ENCODE data around the gene LRRC8A. TPM values are rescaled to one million over a fixed set of nuclear protein-coding genes. Genes with fewer than 3 reads are reported as not detected.

Gene LRRC8A
- total RNA-seq, 1 donor = 38.0 TPM

GRCh38 chr9:128891321-128892220 lies 9.6 kb downstream of the LRRC8A start:
- peak overlapping the region; percentile 76 for H3K4me2 ChIP-seq (ENCODE audit: insufficient read depth, low read length)
- H2AFZ ChIP-seq (ENCODE audit: low read length) = no peak overlapping the region
- no peak overlapping the region for H3K4me3 ChIP-seq (ENCODE audit: insufficient read depth, low read length)
- peaks cover 78% of the 10 kb centered on the region for H3K79me2 ChIP-seq (ENCODE audit: insufficient read depth, low read length)
- peak; percentile 45 for DNase-seq (ENCODE audit: insufficient read length, low spot score, missing footprints)
- TF ChIP-seq CTCF (IDR thresholded peaks at IDR 0.05; ENCODE audit: extremely low read depth, low read depth, low read length) = no peak
- peak overlapping the region; percentile 37 for H3K27ac ChIP-seq (ENCODE audit: low read depth, low read length)
- peaks cover 21% of the 10 kb centered on the region for H4K20me1 ChIP-seq (ENCODE audit: insufficient read depth, low read length)
- no peaks in the 10 kb centered on the region for H3K9me3 ChIP-seq (ENCODE audit: low read depth, low read length)
- peaks cover 35% of the 10 kb centered on the region for H3K4me1 ChIP-seq (ENCODE audit: insufficient read depth, low read length)
- no peaks in the 10 kb centered on the region for H3K27me3 ChIP-seq (ENCODE audit: insufficient read depth, low read length)
- peaks cover 45% of the 10 kb centered on the region for H3K36me3 ChIP-seq (ENCODE audit: insufficient read depth, low read length)

- Histone ChIP-seq H3K4me3 (ENCODE audit: insufficient read depth, low read length) (peak overlapping the region; percentile 50), H3K36me3 (ENCODE audit: insufficient read depth, low read length) (peaks cover 43% of the 10 kb centered on the region), H3K27me3 (ENCODE audit: insufficient read depth, low read length) (no peaks in the 10 kb centered on the region), H3K79me2 (ENCODE audit: insufficient read depth, low read length) (peaks cover 71% of the 10 kb centered on the region), H3K9me3 (ENCODE audit: low read depth, low read length) (no peaks in the 10 kb centered on the region), H4K20me1 (ENCODE audit: insufficient read depth, low read length) (peaks cover 18% of the 10 kb centered on the region), H3K27ac (ENCODE audit: low read depth, low read length) (peak overlapping the region; percentile 72), H3K4me1 (ENCODE audit: insufficient read depth, low read length) (peaks cover 35% of the 10 kb centered on the region), H2AFZ (ENCODE audit: low read length) (peak overlapping the region; percentile 60), H3K4me2 (ENCODE audit: insufficient read depth, low read length) (peak overlapping the region; percentile 76)
- TF ChIP-seq CTCF (IDR thresholded peaks at IDR 0.05; ENCODE audit: extremely low read depth, low read depth, low read length) = no peak
- peak; percentile 99 for DNase-seq (ENCODE audit: insufficient read length, low spot score, missing footprints)
Measured at GRCh38 chr9:128892221-128892921, 10.4 kb downstream of the LRRC8A start.

- Histone ChIP-seq H4K20me1 (ENCODE audit: insufficient read depth, low read length) (peaks cover 15% of the 10 kb centered on the region), H3K4me3 (ENCODE audit: insufficient read depth, low read length) (no peak overlapping the region), H3K36me3 (ENCODE audit: insufficient read depth, low read length) (peaks cover 43% of the 10 kb centered on the region), H3K4me2 (ENCODE audit: insufficient read depth, low read length) (no peak overlapping the region), H3K27me3 (ENCODE audit: insufficient read depth, low read length) (no peaks in the 10 kb centered on the region), H3K27ac (ENCODE audit: low read depth, low read length) (peak overlapping the region; percentile 72), H2AFZ (ENCODE audit: low read length) (no peak overlapping the region), H3K4me1 (ENCODE audit: insufficient read depth, low read length) (peaks cover 29% of the 10 kb centered on the region), H3K79me2 (ENCODE audit: insufficient read depth, low read length) (peaks cover 67% of the 10 kb centered on the region), H3K9me3 (ENCODE audit: low read depth, low read length) (no peaks in the 10 kb centered on the region)
- TF ChIP-seq CTCF (IDR thresholded peaks at IDR 0.05; ENCODE audit: extremely low read depth, low read depth, low read length) = no peak
- DNase-seq (ENCODE audit: insufficient read length, low spot score, missing footprints) = peak; percentile 15
Measured at GRCh38 chr9:128893354-128893753, 11.4 kb downstream of the LRRC8A start.

- TF ChIP-seq CTCF (IDR thresholded peaks at IDR 0.05; ENCODE audit: extremely low read depth, low read depth, low read length) = no peak
- H4K20me1 ChIP-seq (ENCODE audit: insufficient read depth, low read length) = peaks cover 9% of the 10 kb centered on the region
- H3K36me3 ChIP-seq (ENCODE audit: insufficient read depth, low read length) = peaks cover 46% of the 10 kb centered on the region
- H3K9me3 ChIP-seq (ENCODE audit: low read depth, low read length) = no peaks in the 10 kb centered on the region
- no peak overlapping the region for H3K4me2 ChIP-seq (ENCODE audit: insufficient read depth, low read length)
- H3K79me2 ChIP-seq (ENCODE audit: insufficient read depth, low read length) = peaks cover 69% of the 10 kb centered on the region
- no peaks in the 10 kb centered on the region for H3K27me3 ChIP-seq (ENCODE audit: insufficient read depth, low read length)
- H2AFZ ChIP-seq (ENCODE audit: low read length) = no peak overlapping the region
- no peak overlapping the region for H3K27ac ChIP-seq (ENCODE audit: low read depth, low read length)
- peaks cover 31% of the 10 kb centered on the region for H3K4me1 ChIP-seq (ENCODE audit: insufficient read depth, low read length)
- DNase-seq (ENCODE audit: insufficient read length, low spot score, missing footprints) = no peak
- H3K4me3 ChIP-seq (ENCODE audit: insufficient read depth, low read length) = no peak overlapping the region
Measured at GRCh38 chr9:128894764-128895163, 12.8 kb downstream of the LRRC8A start.

Measured in osteoblast (primary cell).